Activated CD8-positive, alpha-beta memory T cell treated with anti-CD3 and anti-CD28 coated beads for 36 hours (primary cell): ENCODE measurements around the gene EIF5B. TPM values are rescaled to one million over a fixed set of nuclear protein-coding genes. Genes with fewer than 3 reads are reported as not detected.
"Not testable (repeated sequence)": the region's sequence is repeated elsewhere in the genome, so short reads cannot be mapped to it uniquely, and the experiment has no call there.

ENCODE experiments used
- CTCF ChIA-PET: fragments of 350-600 bp; sonication (Branson Sonifier 250); formaldehyde crosslinking; loops from one replicate; lab custom pipeline; 2021; ENCODE audit warnings: antibody characterized with exemption; lab: Charles Lee
- POLR2A ChIA-PET: fragments of 350-600 bp; sonication (Branson Sonifier 250); formaldehyde crosslinking; loops from one replicate; lab custom pipeline; 2021; ENCODE audit warnings: antibody characterized with exemption; lab: Charles Lee
- total RNA-seq, 2 experiments: library from RNA; stranded (reverse); gene quantifications; one replicate each; pipeline ENCODE4 v1.2.3, GENCODE V29; 2021

EIF5B gene
- total RNA-seq, 2 experiments from 2014 or later: 94.3 to 96.3 TPM

- POLR2A ChIA-PET: no interaction called here
Observed at GRCh38 chr2:99356853-99357252, 19.7 kb downstream of the EIF5B start.

GRCh38 chr2:99365661-99366060, 28.5 kb downstream of the EIF5B start:
- POLR2A ChIA-PET: interaction anchor here (0.7 kb wide), 1 partner anchor 116 kb away, joined by 8 read pairs; no protein-coding TSS in a partner anchor
- CTCF ChIA-PET: no interaction called here

More at GRCh38 chr2:99356853-99357252, 19.7 kb downstream of the EIF5B start:
- CTCF ChIA-PET: no interaction called here

- POLR2A ChIA-PET, CTCF ChIA-PET: not testable (repeated sequence)
Observed at GRCh38 chr2:99368854-99369253, 31.7 kb downstream of the EIF5B start.

- CTCF ChIA-PET: no interaction called here
- POLR2A ChIA-PET: no interaction called here
Observed at GRCh38 chr2:99373144-99373543, 36.0 kb downstream of the EIF5B start.

GRCh38 chr2:99374747-99375146, 37.6 kb downstream of the EIF5B start:
- POLR2A ChIA-PET: no interaction called here
- CTCF ChIA-PET: no interaction called here

GRCh38 chr2:99376254-99376864, 39.2 kb downstream of the EIF5B start:
- ChIA-PET POLR2A (no interaction called here), CTCF (no interaction called here)

- ChIA-PET CTCF (no interaction called here), POLR2A (no interaction called here)
Observed at GRCh38 chr2:99377879-99378278, 40.7 kb downstream of the EIF5B start.

GRCh38 chr2:99380376-99381010, 43.3 kb downstream of the EIF5B start:
- ChIA-PET CTCF (no interaction called here), POLR2A (no interaction called here)

- CTCF ChIA-PET: no interaction called here
- POLR2A ChIA-PET: no interaction called here
Observed at GRCh38 chr2:99382143-99382542, 45.0 kb downstream of the EIF5B start.

- ChIA-PET POLR2A (no interaction called here), CTCF (no interaction called here)
Observed at GRCh38 chr2:99386011-99386410, 48.8 kb downstream of the EIF5B start.

- ChIA-PET CTCF (interaction anchor here (0.5 kb wide), 1 partner anchor 63 kb away, joined by 3 read pairs; no protein-coding TSS in a partner anchor), POLR2A (no interaction called here)
Observed at GRCh38 chr2:99388892-99389291, 51.7 kb downstream of the EIF5B start.

GRCh38 chr2:99389371-99389770, 52.2 kb downstream of the EIF5B start:
- POLR2A ChIA-PET: no interaction called here
- CTCF ChIA-PET: interaction anchor here (0.5 kb wide), 1 partner anchor 63 kb away, joined by 3 read pairs; no protein-coding TSS in a partner anchor

GRCh38 chr2:99389946-99390345, 52.8 kb downstream of the EIF5B start:
- ChIA-PET POLR2A (no interaction called here), CTCF (interaction anchor here (0.6 kb wide), 1 partner anchor 977 kb away, joined by 3 read pairs; no protein-coding TSS in a partner anchor)

GRCh38 chr2:99395589-99396130, 58.5 kb downstream of the EIF5B start:
- CTCF ChIA-PET: no interaction called here
- POLR2A ChIA-PET: no interaction called here

- POLR2A ChIA-PET: interaction anchor here (0.6 kb wide), 1 partner anchor 982 kb away, joined by 3 read pairs; no protein-coding TSS in a partner anchor
Observed at GRCh38 chr2:99397266-99397920, 60.2 kb downstream of the EIF5B start.

GRCh38 chr2:99398303-99398702, 61.1 kb downstream of the EIF5B start:
- POLR2A ChIA-PET: interaction anchor here (0.6 kb wide), 1 partner anchor 983 kb away, joined by 3 read pairs; no protein-coding TSS in a partner anchor
- CTCF ChIA-PET: no interaction called here

More at GRCh38 chr2:99397266-99397920, 60.2 kb downstream of the EIF5B start:
- CTCF ChIA-PET: no interaction called here

GRCh38 chr2:99399063-99399462, 61.9 kb downstream of the EIF5B start:
- CTCF ChIA-PET: no interaction called here

GRCh38 chr2:99399795-99400194, 62.6 kb downstream of the EIF5B start:
- POLR2A ChIA-PET: no interaction called here
- CTCF ChIA-PET: interaction anchor here (0.5 kb wide), 1 partner anchor 1863 kb away, joined by 3 read pairs; no protein-coding TSS in a partner anchor

More at GRCh38 chr2:99399063-99399462, 61.9 kb downstream of the EIF5B start:
- POLR2A ChIA-PET: no interaction called here

- ChIA-PET CTCF (interaction anchor here (1.2 kb wide), 1 partner anchor 65 kb away, joined by 5 read pairs; the partner anchor contains the start of genes EIF5B and TXNDC9), POLR2A (no interaction called here)
Observed at GRCh38 chr2:99401841-99402240, 64.7 kb downstream of the EIF5B start.

GRCh38 chr2:99403084-99403483, 65.9 kb downstream of the EIF5B start:
- POLR2A ChIA-PET: no interaction called here
- CTCF ChIA-PET: no interaction called here
